Activated T-helper 9 cell treated with anti-CD3 and anti-CD28 coated beads, Interleukin-2, amount 50 U/mL, for 16 hours (primary cell): ENCODE measurements around the gene ST6GAL1.
"Not testable (repeated sequence)": the region's sequence is repeated elsewhere in the genome, so short reads cannot be mapped to it uniquely, and the experiment has no call there.

Experiments
- DNase-seq: peaks from one replicate; pipeline ENCODE4 v3.0.0-alpha.2; 2020; ENCODE audit warnings: low read depth

ST6GAL1 gene

GRCh38 chr3:186940967-186941366 lies 10.6 kb downstream of the ST6GAL1 start:
- DNase-seq: no peak

- no peak for DNase-seq
Measured at GRCh38 chr3:186942168-186942567, 11.8 kb downstream of the ST6GAL1 start.

GRCh38 chr3:186945255-186945823 lies 15.0 kb downstream of the ST6GAL1 start:
- DNase-seq: no peak

DNA sequence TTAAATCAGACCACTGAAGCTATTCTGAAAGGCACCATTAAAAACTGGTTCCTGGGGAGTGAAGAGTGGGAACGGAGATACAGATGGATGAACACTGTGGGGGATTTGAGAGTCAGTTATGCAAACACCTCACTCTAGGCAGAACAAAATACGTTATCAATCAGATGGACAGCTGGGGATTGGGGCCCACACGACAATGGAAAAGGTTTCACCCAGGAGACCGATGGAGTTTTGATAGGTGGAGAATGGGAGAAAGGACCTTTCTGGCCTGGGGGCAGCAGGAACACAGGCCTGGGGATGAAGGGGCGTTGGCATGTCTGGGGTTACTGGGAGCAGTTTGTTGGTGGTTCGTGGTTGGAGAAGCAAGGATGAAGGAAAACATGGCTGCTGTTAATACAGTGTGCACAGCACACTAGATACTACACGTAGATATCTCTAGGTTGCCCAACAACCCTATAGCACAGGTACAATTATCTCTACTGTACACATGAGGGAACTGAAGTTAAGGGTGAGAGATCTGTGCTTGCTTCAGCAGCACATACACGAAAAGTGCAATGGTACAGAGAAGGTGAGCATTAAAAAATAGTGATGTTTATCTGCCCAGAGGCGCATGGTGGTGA lies 16.5 kb downstream of the ST6GAL1 start:
- DNase-seq: no peak

- no peak for DNase-seq
Measured at GRCh38 chr3:186949281-186949982, 19.1 kb downstream of the ST6GAL1 start.

- DNase-seq: no peak
Measured at GRCh38 chr3:186950402-186951093, 20.2 kb downstream of the ST6GAL1 start.

GRCh38 chr3:186951640-186952552 lies 21.6 kb downstream of the ST6GAL1 start:
- no peak for DNase-seq

DNA sequence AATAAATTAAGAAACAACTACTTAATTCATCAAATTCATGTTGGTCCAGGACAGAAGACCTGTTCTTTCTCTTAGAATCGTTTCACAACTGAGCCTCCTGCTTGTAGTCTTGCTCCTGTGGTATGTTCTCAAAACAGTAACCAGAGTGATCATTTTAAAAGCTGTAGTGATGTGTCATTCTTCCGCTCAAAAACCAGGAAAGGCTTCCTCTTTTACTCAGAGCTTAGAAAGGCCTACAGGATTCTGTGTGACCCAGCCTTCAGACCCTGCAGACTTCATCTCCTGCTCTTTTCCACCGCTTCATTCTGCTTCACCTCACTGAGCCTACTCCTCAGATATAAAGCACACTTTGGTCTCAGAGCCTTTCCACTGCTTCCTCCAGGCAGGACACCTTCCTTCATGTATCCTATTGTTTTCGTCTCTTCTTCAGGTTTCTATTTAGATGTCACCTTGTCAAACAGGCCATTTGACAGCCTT lies 22.7 kb downstream of the ST6GAL1 start:
- DNase-seq: no peak

- DNase-seq: not testable (repeated sequence)
Measured at GRCh38 chr3:186953992-186954699, 23.8 kb downstream of the ST6GAL1 start.

- DNase-seq: no peak
Measured at GRCh38 chr3:186955898-186956696, 25.8 kb downstream of the ST6GAL1 start.

DNA sequence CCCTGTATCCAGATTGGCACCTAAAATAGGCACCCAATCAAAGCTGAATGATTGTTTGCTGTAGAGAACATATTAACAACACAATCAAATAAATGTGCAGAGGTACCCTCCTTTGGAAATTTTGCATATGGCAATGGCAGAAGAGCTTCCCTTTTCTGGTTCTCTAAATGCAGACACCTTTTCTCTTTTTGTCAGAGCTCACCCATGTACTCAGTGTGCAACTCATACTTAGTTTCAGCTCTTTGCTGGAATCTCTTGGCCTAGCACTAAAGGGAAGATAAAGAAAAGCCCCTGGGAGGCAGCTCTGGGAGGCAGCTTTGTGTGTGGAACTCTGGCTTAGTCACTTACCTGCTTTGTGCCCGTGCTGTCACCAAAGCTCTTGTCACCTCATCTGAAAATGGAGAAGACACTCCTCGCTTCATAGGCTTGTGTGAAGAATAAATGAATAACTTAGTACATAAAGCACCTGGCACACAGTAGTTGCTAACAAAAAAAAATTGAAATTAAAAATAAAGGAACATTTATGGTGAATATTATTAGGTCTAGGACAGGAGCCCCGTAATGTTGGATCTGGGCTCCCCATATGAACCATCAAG lies 28.8 kb downstream of the ST6GAL1 start:
- DNase-seq: no peak

GRCh38 chr3:186960347-186960746 lies 30.0 kb downstream of the ST6GAL1 start:
- DNase-seq: no peak

DNA sequence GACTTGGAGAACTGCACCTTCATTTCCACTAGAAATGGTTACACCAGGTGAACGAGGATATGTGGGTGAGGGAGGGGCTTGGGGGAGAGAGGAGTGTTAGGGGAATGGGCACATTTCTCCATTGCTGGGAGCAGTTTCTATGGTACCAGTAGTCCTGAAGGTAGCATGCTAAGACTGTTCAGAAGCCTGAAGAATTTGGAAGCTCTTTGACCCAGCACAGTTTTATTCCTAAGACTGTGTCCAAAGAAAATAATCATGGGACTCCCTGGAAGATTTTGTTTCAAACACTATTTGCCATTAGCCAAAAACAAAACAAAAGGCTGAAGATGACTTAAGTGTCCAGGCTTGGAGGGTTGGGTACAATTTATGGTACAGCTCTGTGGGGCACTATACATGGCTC lies 32.1 kb downstream of the ST6GAL1 start:
- no peak for DNase-seq

GRCh38 chr3:186963636-186964035 lies 33.3 kb downstream of the ST6GAL1 start:
- DNase-seq: no peak

DNA sequence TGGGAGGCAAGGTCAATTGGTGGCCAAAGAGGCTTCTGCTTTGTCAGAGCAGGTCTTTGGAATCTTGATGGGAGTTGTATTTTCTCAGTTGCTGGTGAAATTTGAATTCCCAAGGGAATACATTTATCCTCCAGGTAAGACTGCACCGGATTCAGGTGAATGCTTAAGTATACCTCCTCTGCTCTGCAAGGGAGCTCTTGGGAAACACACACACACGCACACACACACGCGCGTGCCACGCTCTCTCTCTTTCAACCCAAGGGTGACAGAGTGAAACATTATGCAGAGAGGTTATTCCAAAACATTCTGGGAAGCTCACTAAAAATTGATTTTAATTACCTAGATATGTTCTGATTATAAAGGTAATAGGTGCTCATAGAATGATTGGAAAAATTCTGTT lies 33.7 kb downstream of the ST6GAL1 start:
- DNase-seq: no peak

- DNase-seq: no peak
Measured at GRCh38 chr3:186964616-186965015, 34.3 kb downstream of the ST6GAL1 start.

DNA sequence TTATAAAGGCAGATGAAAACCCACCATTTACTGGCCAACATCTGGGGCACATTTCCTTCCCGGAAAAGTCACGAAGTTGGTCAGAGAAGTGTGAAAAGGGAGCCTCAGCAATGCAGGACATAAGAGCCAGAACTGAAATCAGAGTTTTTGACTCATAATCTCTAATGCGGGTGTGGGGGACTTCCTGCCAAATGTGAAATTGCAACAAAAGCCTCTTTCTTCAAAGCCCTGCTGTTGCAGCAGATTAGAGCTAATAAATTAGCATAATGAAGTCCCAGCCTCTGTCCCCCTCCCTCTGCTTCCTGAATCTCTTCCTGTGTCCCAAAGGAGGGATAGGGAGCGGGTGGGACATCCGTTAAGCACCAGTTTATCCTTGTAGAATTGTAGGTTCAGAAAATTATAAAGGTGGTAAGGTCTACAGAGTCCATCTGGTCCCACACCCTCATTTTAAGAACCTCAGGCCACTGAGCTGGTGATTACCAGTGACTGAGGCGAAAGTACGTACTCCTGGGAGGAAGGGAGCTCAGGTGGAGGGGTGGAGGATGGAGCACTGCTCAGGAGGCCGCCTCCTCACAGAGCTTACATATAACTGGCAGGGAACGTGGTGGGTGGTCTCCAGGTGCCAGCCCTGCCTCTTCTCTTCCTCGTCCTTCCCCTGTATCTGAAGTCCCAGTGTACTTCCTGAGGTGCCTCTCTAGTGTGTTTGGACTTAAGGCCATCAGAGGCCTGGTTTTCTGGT lies 35.0 kb downstream of the ST6GAL1 start:
- DNase-seq: no peak

DNA sequence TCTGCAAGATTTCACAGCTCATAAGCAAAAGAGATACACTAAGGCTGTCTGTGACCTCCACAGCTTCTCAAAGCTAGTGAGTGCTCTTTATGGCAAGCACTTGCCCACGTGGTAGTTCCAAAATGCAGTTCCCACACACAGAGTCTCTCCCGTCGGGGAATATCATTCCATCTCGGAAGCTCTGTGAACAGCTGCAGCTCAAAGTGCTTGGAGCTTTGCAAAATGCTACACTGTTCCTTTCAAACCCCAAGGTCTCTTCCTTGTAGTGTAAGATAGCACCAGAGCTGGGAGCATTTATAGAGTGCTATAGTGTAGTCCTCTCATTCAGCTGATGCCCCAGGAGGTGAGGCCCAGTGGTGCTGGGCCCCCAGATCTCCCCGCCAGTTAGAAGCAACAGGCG lies 36.1 kb downstream of the ST6GAL1 start:
- DNase-seq: no peak

DNA sequence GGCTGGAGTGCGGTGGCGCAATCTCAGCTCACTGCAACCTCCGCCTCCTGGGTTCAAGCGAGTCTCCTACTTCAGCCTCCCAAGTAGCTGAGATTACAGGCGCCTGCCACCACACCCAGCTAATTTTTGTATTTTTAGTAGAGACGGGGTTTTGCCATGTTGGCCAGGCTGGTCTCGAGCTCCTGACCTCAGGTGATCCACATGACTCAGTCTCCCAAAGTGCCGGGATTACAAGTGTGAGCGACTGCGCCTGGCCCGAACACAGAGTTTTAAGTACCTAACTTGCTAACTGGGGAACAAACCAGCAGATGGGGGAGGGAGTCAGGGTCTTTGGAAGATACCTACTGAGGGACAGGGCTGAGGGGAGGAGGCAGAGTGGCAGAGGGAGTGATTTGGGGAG lies 36.9 kb downstream of the ST6GAL1 start:
- not testable (repeated sequence) for DNase-seq
